Neuronal stem cell (in vitro differentiated cells): ENCODE data around the gene IFT81.

Experiments
- DNase-seq: peaks from one replicate; pipeline ENCODE4 v3.0.0-alpha.2; 2013; ENCODE audit warnings: low spot score
- H2AFZ ChIP-seq: one replicate; pipeline ENCODE4 v1.6.1; 2013; ENCODE audit warnings: mild to moderate bottlenecking, low read length, inconsistent platforms
- H2AK5ac ChIP-seq: 2 replicates; pipeline ENCODE4 v1.6.1; 2013; ENCODE audit warnings: low read depth, mild to moderate bottlenecking, inconsistent platforms, low read length, moderate library complexity, mixed read lengths
- H2BK120ac ChIP-seq: 2 replicates; pipeline ENCODE4 v1.6.1; 2013; ENCODE audit warnings: low read depth, mild to moderate bottlenecking, inconsistent platforms, low read length, moderate library complexity, mixed read lengths
- H2BK12ac ChIP-seq: one replicate; pipeline ENCODE4 v1.6.1; 2013; ENCODE audit warnings: low read length, inconsistent platforms
- H2BK15ac ChIP-seq: 2 replicates; pipeline ENCODE4 v1.6.1; 2013; ENCODE audit warnings: mild to moderate bottlenecking, low read length, inconsistent platforms, mixed read lengths
- H2BK5ac ChIP-seq: one replicate; pipeline ENCODE4 v1.6.1; 2013; ENCODE audit warnings: inconsistent platforms, mild to moderate bottlenecking, low read length, moderate library complexity
- H3K14ac ChIP-seq: one replicate; pipeline ENCODE4 v1.6.1; 2013; ENCODE audit warnings: low read length, inconsistent platforms
- H3K18ac ChIP-seq: 2 replicates; pipeline ENCODE4 v1.6.1; 2013; ENCODE audit warnings: low read length, inconsistent platforms
- H3K23ac ChIP-seq: 2 replicates; pipeline ENCODE4 v1.6.1; 2013; ENCODE audit warnings: low read depth, mild to moderate bottlenecking, mixed read lengths, low read length, inconsistent platforms; ENCODE audit not compliant: poor library complexity
- H3K27ac ChIP-seq: replicated peaks from 3 replicates; pipeline ENCODE4 v1.5.1; 2013; ENCODE audit warnings: low read length, inconsistent platforms
- H3K27me3 ChIP-seq, 3 experiments: 2 replicates each; pipeline ENCODE4 v1.6.1; 2013; ENCODE audit warnings: low read length in 3 of 3, mild to moderate bottlenecking in 2 of 3, inconsistent platforms in 1 of 3, low read depth in 1 of 3, mixed read lengths in 1 of 3, moderate library complexity in 1 of 3; ENCODE audit not compliant: control insufficient read depth in 3 of 3, insufficient read depth in 3 of 3
- H3K36me3 ChIP-seq, 2 donors: replicated peaks in 1 of 2; 2 replicates each; pipeline ENCODE4 v1.6.1; 2013; ENCODE audit warnings: low read length in 2 of 2; ENCODE audit not compliant: control insufficient read depth in 2 of 2, insufficient read depth in 2 of 2
- H3K4ac ChIP-seq: 2 replicates; pipeline ENCODE4 v1.6.1; 2013; ENCODE audit warnings: inconsistent platforms, mild to moderate bottlenecking, low read length, moderate library complexity
- H3K4me1 ChIP-seq, 2 donors: 1 replicate in 1 of 2; 2 replicates in 1 of 2; pipeline ENCODE4 v1.6.1; 2013; ENCODE audit warnings: low read length in 2 of 2, low read depth in 1 of 2; ENCODE audit not compliant: control insufficient read depth in 2 of 2, insufficient read depth in 1 of 2
- H3K4me2 ChIP-seq: one replicate; pipeline ENCODE4 v1.6.1; 2013; ENCODE audit warnings: mild to moderate bottlenecking, low read length, inconsistent platforms; ENCODE audit not compliant: insufficient read depth, poor library complexity, severe bottlenecking
- H3K4me3 ChIP-seq, 2 donors: 2 replicates each; pipeline ENCODE4 v1.5.1; 2013; ENCODE audit warnings: low read length in 2 of 2, mild to moderate bottlenecking in 2 of 2, inconsistent platforms in 1 of 2, moderate library complexity in 1 of 2
- H3K79me1 ChIP-seq: one replicate; pipeline ENCODE4 v1.6.1; 2013; ENCODE audit warnings: low read depth, mild to moderate bottlenecking, inconsistent platforms, low read length, moderate library complexity
- H3K9ac ChIP-seq: one replicate; pipeline ENCODE4 v1.6.1; 2013; ENCODE audit warnings: mild to moderate bottlenecking, low read depth, low read length, inconsistent platforms; ENCODE audit not compliant: poor library complexity
- H3K9me3 ChIP-seq, 2 donors: replicated peaks in 1 of 2; 2 replicates each; pipeline versions ENCODE3 to v1.6.1; 2013; ENCODE audit warnings: low read length in 2 of 2, mild to moderate bottlenecking in 2 of 2, inconsistent platforms in 1 of 2, low read depth in 1 of 2, mixed read lengths in 1 of 2, moderate library complexity in 1 of 2; ENCODE audit not compliant: control insufficient read depth in 2 of 2, insufficient read depth in 1 of 2
- H4K8ac ChIP-seq: one replicate; pipeline ENCODE4 v1.6.1; 2013; ENCODE audit warnings: low read depth, mild to moderate bottlenecking, inconsistent platforms, low read length, moderate library complexity
- H4K91ac ChIP-seq: one replicate; pipeline ENCODE4 v1.6.1; 2013; ENCODE audit warnings: low read length, low read depth, mild to moderate bottlenecking, inconsistent platforms; ENCODE audit not compliant: poor library complexity
- WGBS, 2 donors: extraction: QIAGEN DNeasy Blood & Tissue Kit; methylation state at CpG; one replicate each; pipeline ENCODE4 v1.1.7; 2013; ENCODE audit warnings: missing lambda C conversion rate in 2 of 2, mixed read lengths in 1 of 2; ENCODE audit not compliant: insufficient read length in 2 of 2, insufficient replicate concordance in 1 of 2; ENCODE audit errors: extremely low coverage in 2 of 2; 5-methylcytosine and 5-hydroxymethylcytosine counted together

The IFT81 gene

GRCh38 chr12:110170535-110171185 lies 46.5 kb downstream of the IFT81 start:
- H3K4me2 ChIP-seq, result no peak overlapping the region
- no peak overlapping the region for H2BK15ac ChIP-seq
- no peak overlapping the region for H4K91ac ChIP-seq
- no peaks in the 10 kb centered on the region for H3K27me3 ChIP-seq
- H2AFZ ChIP-seq, result no peak overlapping the region
- H3K4me3 ChIP-seq, result no peak overlapping the region
- H2AK5ac ChIP-seq, result no peak overlapping the region
- no peak overlapping the region for H3K23ac ChIP-seq
- no peak overlapping the region for H2BK120ac ChIP-seq
- no peaks in the 10 kb centered on the region for H3K4me1 ChIP-seq
- no peak overlapping the region for H3K14ac ChIP-seq
- H2BK12ac ChIP-seq, result no peak overlapping the region
- H3K9ac ChIP-seq, result no peak overlapping the region
- H4K8ac ChIP-seq, result no peak overlapping the region
- DNase-seq, result no peak
- peaks cover 2 to 16% of the 10 kb centered on the region in 2 donors for H3K9me3 ChIP-seq
- H2BK5ac ChIP-seq, result no peak overlapping the region
- no peaks in the 10 kb centered on the region for H3K79me1 ChIP-seq
- no peak overlapping the region for H3K18ac ChIP-seq
- H3K36me3 ChIP-seq, result peaks cover 7 to 57% of the 10 kb centered on the region in 2 donors
- H3K27ac ChIP-seq, result no peak overlapping the region
- H3K4ac ChIP-seq, result no peak overlapping the region

GRCh38 chr12:110171186-110171538 lies 47.0 kb downstream of the IFT81 start:
- Histone ChIP-seq H4K8ac (no peak overlapping the region), H2BK15ac (no peak overlapping the region), H3K14ac (no peak overlapping the region), H3K27me3 (no peaks in the 10 kb centered on the region), H3K4me2 (no peak overlapping the region), H3K36me3 (peaks cover 5 to 57% of the 10 kb centered on the region in 2 donors), H3K4me1 (no peaks in the 10 kb centered on the region), H3K4me3 (no peak overlapping the region), H3K23ac (no peak overlapping the region), H2BK12ac (no peak overlapping the region), H2BK5ac (no peak overlapping the region), H3K27ac (no peak overlapping the region), H4K91ac (no peak overlapping the region), H2BK120ac (no peak overlapping the region), H3K9me3 (peaks cover 2 to 16% of the 10 kb centered on the region in 2 donors), H3K18ac (no peak overlapping the region), H3K9ac (no peak overlapping the region), H2AFZ (no peak overlapping the region), H3K79me1 (no peaks in the 10 kb centered on the region), H2AK5ac (no peak overlapping the region), H3K4ac (no peak overlapping the region)
- WGBS, 2 donors, result no CpG with 5 or more reads among the region's 3 CpGs
- DNase-seq, result no peak

- no peak overlapping the region for H2AFZ ChIP-seq
- H2BK15ac ChIP-seq, result no peak overlapping the region
- H4K8ac ChIP-seq, result no peak overlapping the region
- H2AK5ac ChIP-seq, result no peak overlapping the region
- no peak overlapping the region for H2BK5ac ChIP-seq
- no peak overlapping the region for H3K27ac ChIP-seq
- H3K4me3 ChIP-seq, result no peak overlapping the region
- no peaks in the 10 kb centered on the region for H3K79me1 ChIP-seq
- H3K9ac ChIP-seq, result no peak overlapping the region
- H3K18ac ChIP-seq, result no peak overlapping the region
- peaks cover 2 to 16% of the 10 kb centered on the region in 2 donors for H3K9me3 ChIP-seq
- no peak overlapping the region for H3K14ac ChIP-seq
- no peak overlapping the region for H3K4ac ChIP-seq
- no peak overlapping the region for H3K4me2 ChIP-seq
- no peak overlapping the region for H4K91ac ChIP-seq
- no peak for DNase-seq
- no peak overlapping the region for H3K23ac ChIP-seq
- 100% methylated on average over 1 of the region's 4 CpGs; no CpG with 5 or more reads in 1 of the 2 donors for WGBS, 2 donors
- H3K36me3 ChIP-seq, result peaks cover 5 to 55% of the 10 kb centered on the region in 2 donors
- H3K4me1 ChIP-seq, result no peaks in the 10 kb centered on the region
- H2BK120ac ChIP-seq, result no peak overlapping the region
- no peaks in the 10 kb centered on the region for H3K27me3 ChIP-seq
- no peak overlapping the region for H2BK12ac ChIP-seq
Measured at GRCh38 chr12:110171636-110172035, 47.5 kb downstream of the IFT81 start.

- H2BK5ac ChIP-seq, result no peak overlapping the region
- no peak overlapping the region for H3K27ac ChIP-seq
- no peaks in the 10 kb centered on the region for H3K79me1 ChIP-seq
- H3K23ac ChIP-seq, result no peak overlapping the region
- H3K4me2 ChIP-seq, result no peak overlapping the region
- no peak overlapping the region for H2BK12ac ChIP-seq
- WGBS, 2 donors, result no CpG with 5 or more reads among the region's 6 CpGs
- no peak overlapping the region for H3K18ac ChIP-seq
- H3K4me1 ChIP-seq, result no peaks in the 10 kb centered on the region
- no peak overlapping the region for H2AFZ ChIP-seq
- H4K91ac ChIP-seq, result no peak overlapping the region
- no peak overlapping the region for H2BK120ac ChIP-seq
- no peak overlapping the region for H3K4me3 ChIP-seq
- no peaks in the 10 kb centered on the region for H3K27me3 ChIP-seq
- H3K9ac ChIP-seq, result no peak overlapping the region
- DNase-seq, result no peak
- no peak overlapping the region for H2BK15ac ChIP-seq
- H3K9me3 ChIP-seq, result peaks cover 2 to 5% of the 10 kb centered on the region in 2 donors
- H3K4ac ChIP-seq, result no peak overlapping the region
- no peak overlapping the region for H3K14ac ChIP-seq
- peaks cover 2 to 27% of the 10 kb centered on the region in 2 donors for H3K36me3 ChIP-seq
- H2AK5ac ChIP-seq, result no peak overlapping the region
- H4K8ac ChIP-seq, result no peak overlapping the region
Measured at GRCh38 chr12:110174373-110174996, 50.3 kb downstream of the IFT81 start.
